Loucy (cell line): ENCODE data around the gene ATRNL1.

ENCODE experiments used
- H2AFZ ChIP-seq: fragments of 200-600 bp; sonication (generic); 2 replicates; pipeline ENCODE4 v1.6.0; 2016; ENCODE audit warnings: antibody characterized with exemption, mild to moderate bottlenecking, low read length, moderate library complexity
- H3F3A ChIP-seq: fragments of 200-600 bp; 2 replicates; pipeline ENCODE4 v1.6.0; 2016; ENCODE audit warnings: antibody characterized with exemption, low read depth, mild to moderate bottlenecking
- H3K27me3 ChIP-seq: fragments of 200-600 bp; sonication (generic); 2 replicates; pipeline ENCODE4 v1.6.1; 2014; ENCODE audit warnings: low read length, mild to moderate bottlenecking; ENCODE audit not compliant: insufficient read depth, poor library complexity, severe bottlenecking
- H3K36me3 ChIP-seq: fragments of 200-600 bp; sonication (generic); 2 replicates; pipeline ENCODE4 v1.6.1; 2016; ENCODE audit warnings: low read length; ENCODE audit not compliant: insufficient read depth
- H3K4me1 ChIP-seq: fragments of 200-600 bp; sonication (generic); 2 replicates; pipeline ENCODE4 v1.5.1; 2014; ENCODE audit warnings: low read length, mild to moderate bottlenecking; ENCODE audit not compliant: insufficient read depth, poor library complexity, severe bottlenecking
- H3K4me2 ChIP-seq: fragments of 200-600 bp; sonication (generic); 2 replicates; pipeline ENCODE4 v1.6.0; 2014; ENCODE audit warnings: antibody characterized with exemption, low read length, low read depth, mild to moderate bottlenecking; ENCODE audit not compliant: poor library complexity, severe bottlenecking
- H3K4me3 ChIP-seq: fragments of 200-600 bp; sonication (generic); 2 replicates; pipeline ENCODE4 v1.5.1; 2014; ENCODE audit warnings: low read length, mild to moderate bottlenecking, mixed read lengths; ENCODE audit not compliant: poor library complexity, severe bottlenecking
- H3K79me2 ChIP-seq: fragments of 200-600 bp; sonication (generic); 2 replicates; pipeline ENCODE4 v1.6.1; 2014; ENCODE audit warnings: low read length; ENCODE audit not compliant: insufficient read depth
- H3K9ac ChIP-seq: fragments of 200-600 bp; sonication (generic); 2 replicates; pipeline ENCODE4 v1.6.0; 2014; ENCODE audit warnings: mild to moderate bottlenecking, low read depth, low read length, moderate library complexity; ENCODE audit not compliant: poor library complexity, severe bottlenecking
- H3K9me2 ChIP-seq: fragments of 200-600 bp; sonication (generic); replicated peaks from 2 replicates; pipeline ENCODE4 v1.6.1; 2016; ENCODE audit warnings: low read depth, low read length, mixed read lengths
- H3K9me3 ChIP-seq: fragments of 200-600 bp; sonication (generic); 2 replicates; pipeline ENCODE4 v1.6.1; 2014; ENCODE audit warnings: mild to moderate bottlenecking, antibody characterized with exemption, low read length, low read depth; ENCODE audit not compliant: insufficient read depth
- H4K20me1 ChIP-seq: fragments of 200-600 bp; sonication (generic); 2 replicates; pipeline ENCODE4 v1.6.0; 2014; ENCODE audit warnings: antibody characterized with exemption, low read length, mild to moderate bottlenecking; ENCODE audit not compliant: insufficient read depth, poor library complexity, severe bottlenecking
- EZH2phosphoT487 ChIP-seq: fragments of 200-600 bp; IDR thresholded peaks from 2 replicates; pipeline ENCODE4 v1.6.1; 2018; ENCODE audit warnings: antibody characterized with exemption, mild to moderate bottlenecking, moderate library complexity, borderline replicate concordance
- TF ChIP-seq, protein P1 (sequence below): fragments of 200-600 bp; sonication (generic); conservative IDR thresholded peaks from 2 replicates; pipeline ENCODE4 v1.5.1; 2014; ENCODE audit warnings: mild to moderate bottlenecking, antibody characterized with exemption, low read length

ATRNL1 gene

DNA sequence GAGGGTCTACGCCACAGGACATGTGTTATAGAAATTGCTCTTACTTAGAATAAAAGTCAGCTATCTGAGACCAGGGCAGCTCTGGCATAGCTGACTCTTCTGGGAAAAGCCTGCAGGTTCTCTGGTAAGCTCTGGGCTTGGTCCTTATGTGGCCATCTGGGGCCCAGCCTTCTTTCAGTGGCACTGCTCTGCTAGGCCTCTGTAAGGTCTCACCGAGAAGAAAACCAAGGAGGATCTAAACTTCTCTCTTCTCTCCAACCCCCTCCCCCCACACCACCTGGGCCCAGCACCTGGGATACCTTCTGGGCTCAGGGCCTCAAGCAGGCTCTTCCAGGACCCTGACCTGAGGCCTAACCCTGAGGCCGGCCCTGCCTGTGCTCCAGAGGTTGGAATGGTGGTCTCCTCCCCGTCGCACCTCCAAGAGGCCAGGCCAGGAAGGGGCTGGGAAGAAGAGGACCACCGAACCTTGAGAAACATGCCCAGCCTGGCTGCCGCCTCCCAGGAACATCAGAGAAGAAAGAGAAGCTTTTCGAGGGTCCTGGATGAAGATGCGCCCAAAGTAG, 856.2 kb downstream of the ATRNL1 start:
- no peaks in the 10 kb centered on the region for H3F3A ChIP-seq

DNA sequence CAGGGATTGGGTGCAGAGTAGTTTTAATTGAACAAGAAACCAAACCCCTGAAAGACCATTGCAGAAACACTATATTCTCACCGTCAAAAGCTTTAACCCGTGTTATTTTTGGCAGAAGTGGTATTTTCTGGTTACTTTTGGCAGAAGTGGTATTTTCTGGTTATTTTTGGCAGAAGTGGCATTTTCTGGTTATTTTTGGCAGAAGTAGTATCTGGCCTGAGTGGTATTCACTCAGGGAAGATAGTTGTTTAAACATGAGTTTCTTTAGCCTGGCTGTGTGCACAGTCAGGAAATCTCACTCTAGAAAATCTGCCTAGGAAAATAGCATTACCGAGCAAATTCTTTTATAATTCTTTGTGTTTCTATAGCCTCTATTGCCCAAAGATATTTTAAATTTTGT, 857.2 kb downstream of the ATRNL1 start:
- Histone ChIP-seq H2AFZ (no peak overlapping the region), H3K4me3 (no peak overlapping the region), H3K36me3 (no peaks in the 10 kb centered on the region), H3K9me3 (no peaks in the 10 kb centered on the region), H3K27me3 (no peaks in the 10 kb centered on the region), H3K9me2 (no peaks in the 10 kb centered on the region), H3F3A (no peaks in the 10 kb centered on the region), H3K9ac (no peak overlapping the region), H4K20me1 (no peaks in the 10 kb centered on the region), H3K4me2 (no peak overlapping the region), H3K79me2 (no peaks in the 10 kb centered on the region), H3K4me1 (peaks cover 7% of the 10 kb centered on the region)
- TF ChIP-seq EZH2phosphoT487 = no peak
- TF ChIP-seq, protein P1, sequence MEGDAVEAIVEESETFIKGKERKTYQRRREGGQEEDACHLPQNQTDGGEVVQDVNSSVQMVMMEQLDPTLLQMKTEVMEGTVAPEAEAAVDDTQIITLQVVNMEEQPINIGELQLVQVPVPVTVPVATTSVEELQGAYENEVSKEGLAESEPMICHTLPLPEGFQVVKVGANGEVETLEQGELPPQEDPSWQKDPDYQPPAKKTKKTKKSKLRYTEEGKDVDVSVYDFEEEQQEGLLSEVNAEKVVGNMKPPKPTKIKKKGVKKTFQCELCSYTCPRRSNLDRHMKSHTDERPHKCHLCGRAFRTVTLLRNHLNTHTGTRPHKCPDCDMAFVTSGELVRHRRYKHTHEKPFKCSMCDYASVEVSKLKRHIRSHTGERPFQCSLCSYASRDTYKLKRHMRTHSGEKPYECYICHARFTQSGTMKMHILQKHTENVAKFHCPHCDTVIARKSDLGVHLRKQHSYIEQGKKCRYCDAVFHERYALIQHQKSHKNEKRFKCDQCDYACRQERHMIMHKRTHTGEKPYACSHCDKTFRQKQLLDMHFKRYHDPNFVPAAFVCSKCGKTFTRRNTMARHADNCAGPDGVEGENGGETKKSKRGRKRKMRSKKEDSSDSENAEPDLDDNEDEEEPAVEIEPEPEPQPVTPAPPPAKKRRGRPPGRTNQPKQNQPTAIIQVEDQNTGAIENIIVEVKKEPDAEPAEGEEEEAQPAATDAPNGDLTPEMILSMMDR = no peak

More for the DNA sequence above, 856.2 kb downstream of the ATRNL1 start:
- no peaks in the 10 kb centered on the region for H3K27me3 ChIP-seq
- H3K9me3 ChIP-seq = no peaks in the 10 kb centered on the region
- H3K4me2 ChIP-seq = no peak overlapping the region
- TF ChIP-seq, protein P1 = no peak
- no peak for TF ChIP-seq EZH2phosphoT487
- H2AFZ ChIP-seq = no peak overlapping the region
- no peak overlapping the region for H3K9ac ChIP-seq
- H3K9me2 ChIP-seq = no peaks in the 10 kb centered on the region
- H3K36me3 ChIP-seq = no peaks in the 10 kb centered on the region
- H3K4me3 ChIP-seq = no peak overlapping the region
- H3K4me1 ChIP-seq = peaks cover 7% of the 10 kb centered on the region
- H4K20me1 ChIP-seq = no peaks in the 10 kb centered on the region
- no peaks in the 10 kb centered on the region for H3K79me2 ChIP-seq

DNA sequence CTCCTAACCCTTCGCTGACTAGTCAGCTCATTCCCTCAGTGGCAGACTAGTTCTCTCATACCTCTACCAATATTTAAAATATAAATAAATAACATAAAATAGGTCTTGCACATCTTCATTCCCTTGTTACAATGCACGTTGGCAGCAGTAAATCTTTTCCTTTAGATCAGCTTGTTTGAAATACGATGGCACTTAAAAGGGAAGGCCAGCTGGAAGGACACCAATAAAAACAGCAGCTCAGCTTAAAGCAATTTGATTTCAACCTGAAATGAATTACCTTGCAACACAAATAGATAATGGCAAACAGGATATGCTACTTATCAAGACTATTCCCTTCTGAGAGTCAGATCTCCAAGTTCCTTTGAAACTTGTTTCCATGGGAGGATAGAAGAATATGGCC, 858.1 kb downstream of the ATRNL1 start:
- Histone ChIP-seq H3K9ac (no peak overlapping the region), H3F3A (no peaks in the 10 kb centered on the region), H3K27me3 (no peaks in the 10 kb centered on the region), H3K4me1 (peaks cover 4% of the 10 kb centered on the region), H4K20me1 (no peaks in the 10 kb centered on the region), H3K9me2 (no peaks in the 10 kb centered on the region), H3K4me3 (no peak overlapping the region), H2AFZ (no peak overlapping the region), H3K4me2 (no peak overlapping the region), H3K9me3 (no peaks in the 10 kb centered on the region), H3K36me3 (no peaks in the 10 kb centered on the region), H3K79me2 (no peaks in the 10 kb centered on the region)
- TF ChIP-seq, protein P1 = no peak
- no peak for TF ChIP-seq EZH2phosphoT487
